Thoracic aorta (tissue), 2 donors: Measurements from ENCODE around the gene PDGFRB. TPM values are rescaled to one million over a fixed set of nuclear protein-coding genes. Genes with fewer than 3 reads are reported as not detected.
A peak's percentile ranks its signal among the peaks of the same experiment; 100 is the strongest.

ENCODE experiments used
- ATAC-seq: fragments of 150-250 bp; one replicate; pipeline ENCODE4 v1.8.0; 2017; ENCODE audit warnings: low read depth; ENCODE audit not compliant: insufficient number of reproducible peaks, low FRiP score
- DNase-seq: peaks from one replicate; pipeline ENCODE4 v3.0.0-alpha.2; 2020; ENCODE audit warnings: low spot score
- H3K27ac ChIP-seq, 2 donors: fragments of 200-600 bp; sonication (generic); 1 replicate in 1 of 2; 2 replicates in 1 of 2; pipeline ENCODE4 v1.5.1; 2016; ENCODE audit warnings: mild to moderate bottlenecking in 2 of 2, moderate library complexity in 2 of 2
- H3K27me3 ChIP-seq: fragments of 200-600 bp; sonication (generic); replicated peaks from 2 replicates; pipeline ENCODE4 v1.6.0; 2016; ENCODE audit warnings: mild to moderate bottlenecking; ENCODE audit not compliant: insufficient read depth
- H3K36me3 ChIP-seq: fragments of 200-600 bp; sonication (generic); one replicate; pipeline ENCODE4 v1.5.1; 2016
- H3K4me1 ChIP-seq, 2 donors: fragments of 200-600 bp; sonication (generic); 1 replicate in 1 of 2; 2 replicates in 1 of 2; pipeline versions ENCODE4 v1.5.1 to v1.6.0; 2016; ENCODE audit warnings: low read depth in 2 of 2, mild to moderate bottlenecking in 1 of 2; ENCODE audit not compliant: control insufficient read depth in 1 of 2
- H3K4me3 ChIP-seq: fragments of 200-600 bp; sonication (generic); 2 replicates; pipeline ENCODE4 v1.5.1; 2016; ENCODE audit warnings: mild to moderate bottlenecking
- H3K9me3 ChIP-seq: fragments of 200-600 bp; sonication (generic); 2 replicates; pipeline ENCODE4 v1.5.1; 2016
- CTCF ChIP-seq: fragments of 200-600 bp; sonication (generic); IDR thresholded peaks from one replicate; pipeline ENCODE4 v1.5.1; 2019; ENCODE audit warnings: antibody characterized with exemption
- total RNA-seq, 2 donors: library from RNA; depleted of rRNA; stranded (reverse); fragments of >200 nt; gene quantifications; one replicate each; pipeline versions ENCODE4 v1.1.0 to v1.2.3, GENCODE V29; 2016

Gene PDGFRB
- total RNA-seq, 2 donors from 2014 or later: 362 to 421 TPM

GRCh38 chr5:150181766-150182545 is 26.3 kb upstream of the PDGFRB start:
- peaks cover 18 to 53% of the 10 kb centered on the region in 2 donors for H3K4me1 ChIP-seq
- no peak for TF ChIP-seq CTCF
- H3K27ac ChIP-seq: peak overlapping the region; percentile 91 to 97
- no peaks in the 10 kb centered on the region for H3K36me3 ChIP-seq
- no peaks in the 10 kb centered on the region for H3K9me3 ChIP-seq
- DNase-seq (no peak), ATAC-seq (no peak)
- H3K4me3 ChIP-seq: no peak overlapping the region
- H3K27me3 ChIP-seq: no peaks in the 10 kb centered on the region

DNA sequence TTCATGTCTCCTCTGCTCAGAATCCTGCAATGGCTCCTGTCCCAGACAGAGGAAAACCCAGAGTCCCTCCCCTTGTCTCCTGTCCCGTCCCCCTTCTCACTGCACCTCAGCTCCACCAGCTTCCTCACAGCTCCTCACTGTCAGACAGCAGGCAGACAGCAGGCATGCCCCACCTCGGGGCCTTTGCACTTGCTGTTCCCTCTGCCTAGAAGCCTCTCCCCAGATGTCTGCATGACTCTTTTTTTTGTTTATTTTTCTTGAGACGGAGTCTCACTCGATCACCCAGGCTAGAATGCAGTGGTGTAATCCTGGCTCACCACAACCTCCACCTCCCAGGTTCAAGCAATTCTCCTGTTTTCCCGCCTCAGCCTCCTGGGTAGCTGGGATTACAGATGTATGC is 25.4 kb upstream of the PDGFRB start:
- Histone ChIP-seq H3K36me3 (no peaks in the 10 kb centered on the region), H3K27me3 (no peaks in the 10 kb centered on the region), H3K4me3 (peak overlapping the region; percentile 4), H3K27ac (peak overlapping the region; percentile 91 to 97), H3K9me3 (no peaks in the 10 kb centered on the region), H3K4me1 (peaks cover 25 to 62% of the 10 kb centered on the region in 2 donors)
- TF ChIP-seq CTCF: no peak
- DNase-seq (no peak), ATAC-seq (no peak)

GRCh38 chr5:150180241-150181026 is 24.8 kb upstream of the PDGFRB start:
- H3K36me3 ChIP-seq: no peaks in the 10 kb centered on the region
- no peaks in the 10 kb centered on the region for H3K9me3 ChIP-seq
- peak overlapping the region; percentile 91 to 97 for H3K27ac ChIP-seq
- peak overlapping the region; percentile 15 for H3K4me3 ChIP-seq
- DNase-seq (peak; percentile 70), ATAC-seq (peak; percentile 77)
- TF ChIP-seq CTCF: no peak
- H3K4me1 ChIP-seq: peaks cover 25 to 68% of the 10 kb centered on the region in 2 donors
- no peaks in the 10 kb centered on the region for H3K27me3 ChIP-seq

DNA sequence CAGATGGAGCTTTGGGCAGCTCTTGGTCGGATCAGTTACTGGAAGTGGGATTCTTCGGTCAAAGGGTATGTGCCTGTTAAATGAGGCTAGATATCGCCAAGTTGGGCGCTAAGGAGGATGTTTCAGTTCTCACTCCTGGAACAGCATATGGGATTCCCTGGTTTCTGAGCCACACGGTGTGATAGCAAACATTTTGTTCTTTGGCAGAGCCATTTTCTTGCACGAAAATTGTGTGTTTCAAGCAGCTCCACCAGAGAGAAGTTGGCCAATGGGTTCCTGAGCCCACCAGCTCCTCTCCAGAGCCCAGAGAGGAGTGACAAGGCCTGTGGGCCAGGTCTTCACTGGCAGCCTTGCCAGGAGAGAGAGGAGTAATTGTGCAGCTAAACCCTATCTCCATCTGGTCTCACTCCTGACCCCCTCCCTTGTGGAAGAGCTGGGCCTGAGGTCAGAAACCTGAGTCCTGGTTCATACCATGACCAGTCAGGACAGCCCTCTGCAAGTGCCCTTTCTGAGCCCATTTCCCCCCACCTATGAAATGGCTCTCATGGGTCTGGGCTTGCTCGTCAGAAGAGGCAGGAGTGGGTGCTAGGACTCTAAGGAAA is 23.5 kb upstream of the PDGFRB start:
- peak overlapping the region; percentile 91 to 97 for H3K27ac ChIP-seq

More for the DNA sequence above, 23.5 kb upstream of the PDGFRB start:
- DNase-seq (no peak), ATAC-seq (no peak)
- no peak overlapping the region for H3K4me3 ChIP-seq
- no peaks in the 10 kb centered on the region for H3K9me3 ChIP-seq
- H3K36me3 ChIP-seq: no peaks in the 10 kb centered on the region
- TF ChIP-seq CTCF: no peak
- no peaks in the 10 kb centered on the region for H3K27me3 ChIP-seq
- peaks cover 25 to 77% of the 10 kb centered on the region in 2 donors for H3K4me1 ChIP-seq
